ENCODE data around the gene MARCHF10.

DNA sequence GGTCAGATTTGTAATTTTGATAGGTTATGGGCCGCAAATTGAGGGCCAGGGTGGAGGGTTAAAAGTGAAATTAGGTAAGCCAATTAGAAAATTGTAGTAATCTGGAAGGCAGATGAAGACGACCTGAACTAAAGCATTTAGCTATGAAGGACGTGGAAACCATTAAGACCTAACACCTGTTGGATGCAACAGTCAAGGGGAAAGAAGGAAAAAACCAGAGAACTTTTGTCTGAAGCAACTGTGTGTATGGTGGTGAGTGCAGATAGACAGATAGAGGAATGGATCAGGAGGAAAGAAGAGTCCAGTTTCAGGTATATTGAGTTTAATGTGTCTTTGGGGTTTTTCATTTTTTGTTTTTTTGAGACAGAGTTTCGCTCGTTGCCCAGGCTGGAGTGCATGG, 40.2 kb upstream of the MARCHF10 start:
- TF ChIP-seq, protein P1, sequence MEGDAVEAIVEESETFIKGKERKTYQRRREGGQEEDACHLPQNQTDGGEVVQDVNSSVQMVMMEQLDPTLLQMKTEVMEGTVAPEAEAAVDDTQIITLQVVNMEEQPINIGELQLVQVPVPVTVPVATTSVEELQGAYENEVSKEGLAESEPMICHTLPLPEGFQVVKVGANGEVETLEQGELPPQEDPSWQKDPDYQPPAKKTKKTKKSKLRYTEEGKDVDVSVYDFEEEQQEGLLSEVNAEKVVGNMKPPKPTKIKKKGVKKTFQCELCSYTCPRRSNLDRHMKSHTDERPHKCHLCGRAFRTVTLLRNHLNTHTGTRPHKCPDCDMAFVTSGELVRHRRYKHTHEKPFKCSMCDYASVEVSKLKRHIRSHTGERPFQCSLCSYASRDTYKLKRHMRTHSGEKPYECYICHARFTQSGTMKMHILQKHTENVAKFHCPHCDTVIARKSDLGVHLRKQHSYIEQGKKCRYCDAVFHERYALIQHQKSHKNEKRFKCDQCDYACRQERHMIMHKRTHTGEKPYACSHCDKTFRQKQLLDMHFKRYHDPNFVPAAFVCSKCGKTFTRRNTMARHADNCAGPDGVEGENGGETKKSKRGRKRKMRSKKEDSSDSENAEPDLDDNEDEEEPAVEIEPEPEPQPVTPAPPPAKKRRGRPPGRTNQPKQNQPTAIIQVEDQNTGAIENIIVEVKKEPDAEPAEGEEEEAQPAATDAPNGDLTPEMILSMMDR (conservative IDR thresholded peaks at IDR 0.05; ENCODE audit: low read depth, low read length), result no peak
- TF ChIP-seq EZH2 (IDR thresholded peaks at IDR 0.05; ENCODE audit: borderline replicate concordance, low read depth, low read length, poor library complexity, severe bottlenecking), result no peak
